ENCODE results near the gene IPCEF1.

IPCEF1 gene

DNA sequence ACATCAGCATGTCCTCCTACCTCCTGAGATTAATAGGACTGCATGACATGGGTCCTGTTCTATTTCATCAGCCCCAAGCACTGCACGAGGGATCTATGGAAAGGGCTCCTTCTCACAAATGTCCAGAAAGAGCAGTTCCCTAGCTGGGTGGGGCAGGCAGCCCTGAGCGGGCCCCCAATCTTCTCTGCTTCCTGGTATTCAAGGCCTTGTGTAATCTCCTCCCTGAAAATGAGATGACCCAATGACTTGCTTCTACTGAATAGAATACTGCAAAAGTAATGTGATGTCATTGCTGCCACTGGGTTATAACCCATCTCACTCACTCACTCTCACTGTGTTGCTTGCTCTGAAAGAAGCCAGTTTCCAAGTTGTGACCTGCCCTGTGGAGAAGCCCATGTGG, 191.1 kb downstream of the IPCEF1 start:
- no peak for DNase-seq (ENCODE audit: low read depth, low spot score)

- no peak for DNase-seq (ENCODE audit: low read depth, low spot score)
Observed at GRCh38 chr6:154164397-154164796, 192.2 kb downstream of the IPCEF1 start.

DNA sequence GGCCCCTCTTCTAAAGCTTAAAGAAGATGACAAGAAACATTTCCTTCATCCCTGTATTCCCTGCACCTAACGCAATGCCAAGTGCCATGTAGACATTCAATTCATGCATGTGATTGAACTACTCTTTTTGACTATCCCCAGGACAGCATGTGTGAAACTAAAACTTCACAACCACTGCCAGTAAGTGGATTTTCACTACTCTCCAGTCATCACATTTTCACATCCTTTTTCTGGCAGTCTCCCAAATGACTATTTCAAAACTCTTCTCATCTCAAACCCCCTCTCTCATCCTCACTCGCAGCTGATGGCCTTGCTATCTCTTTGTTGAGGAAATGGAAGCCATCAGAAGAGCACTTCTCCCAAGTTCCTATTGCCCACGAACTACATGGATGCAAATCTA, 194.9 kb downstream of the IPCEF1 start:
- no peak for DNase-seq (ENCODE audit: low read depth, low spot score)

DNA sequence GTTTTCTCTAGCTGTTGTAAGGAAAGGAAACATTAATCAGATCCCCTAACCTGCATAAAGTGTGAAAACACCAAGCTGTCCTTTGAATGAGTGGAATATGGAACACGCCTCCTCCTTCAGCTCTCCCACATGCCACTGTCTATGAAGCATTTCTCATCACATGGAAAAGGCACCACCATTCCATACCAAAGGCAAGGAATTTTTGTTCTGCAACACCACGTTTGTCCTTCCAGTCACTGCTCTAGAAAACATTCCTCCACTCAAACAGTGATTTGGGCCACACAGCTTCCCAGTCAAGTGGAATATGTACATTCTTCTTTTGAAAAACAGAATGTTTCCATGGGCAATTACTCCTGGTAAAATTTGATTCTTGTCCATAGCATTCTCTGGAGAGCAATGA, 197.5 kb downstream of the IPCEF1 start:
- no peak for DNase-seq (ENCODE audit: low read depth, low spot score)

GRCh38 chr6:154157706-154158105, 198.9 kb downstream of the IPCEF1 start:
- DNase-seq (ENCODE audit: low read depth, low spot score) = no peak

DNA sequence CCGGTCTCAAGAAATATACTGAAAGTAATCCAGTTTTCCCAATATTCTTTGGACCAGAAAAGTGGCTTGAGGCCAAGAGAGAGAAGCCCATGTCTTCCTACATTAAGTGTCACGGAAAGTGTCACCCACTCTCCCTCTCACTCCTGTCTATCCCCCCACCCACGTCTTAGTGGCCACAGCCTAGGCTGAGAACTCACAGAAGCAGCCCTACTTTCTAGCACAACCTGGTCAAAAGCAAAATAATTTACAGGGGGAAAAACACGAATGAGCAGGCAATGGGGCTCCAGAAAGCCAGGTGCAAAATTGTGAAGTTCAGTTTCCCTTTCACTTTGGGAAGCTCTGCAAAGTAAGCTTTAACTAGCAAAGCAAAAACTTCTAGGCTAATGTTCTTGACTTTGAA, 199.5 kb downstream of the IPCEF1 start:
- no peak for DNase-seq (ENCODE audit: low read depth, low spot score)

DNA sequence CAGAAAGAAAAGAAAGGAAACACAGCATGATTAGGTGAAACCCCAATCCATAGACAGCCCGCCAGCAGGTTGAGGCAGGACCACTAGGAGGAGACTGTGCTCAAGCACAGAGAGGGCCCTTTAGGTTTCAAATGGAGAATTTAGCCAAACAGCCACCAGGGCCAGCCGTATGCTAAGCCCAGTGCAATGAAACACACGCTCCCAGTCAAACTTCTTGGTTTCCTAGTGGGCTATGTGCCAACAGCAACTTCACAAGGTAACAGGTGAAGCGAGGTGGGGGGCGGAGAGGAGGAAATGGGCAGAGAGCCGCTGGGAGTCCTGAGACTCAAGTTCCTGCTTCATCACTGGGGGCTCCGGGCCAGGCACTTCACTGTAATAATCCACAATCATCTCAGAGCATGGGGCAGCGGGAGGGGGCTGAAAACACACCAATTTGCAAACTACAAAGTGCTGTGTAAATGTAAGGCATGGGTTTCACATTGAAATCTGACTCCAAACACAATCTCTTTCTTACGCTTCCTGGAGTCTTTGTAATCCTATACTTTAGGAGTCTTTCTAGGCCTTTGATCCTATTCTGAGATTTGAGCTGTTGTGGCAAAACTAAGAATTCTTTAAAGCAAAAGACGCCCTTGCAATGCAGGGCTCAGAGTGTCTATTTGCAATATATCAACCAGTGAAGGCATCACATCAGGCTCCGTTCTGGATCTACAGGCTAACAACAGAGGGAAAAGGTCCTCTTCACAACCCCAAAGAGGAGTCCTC, 200.3 kb downstream of the IPCEF1 start:
- DNase-seq (ENCODE audit: low read depth, low spot score) = peak; percentile 71

- peak; percentile 36 for DNase-seq (ENCODE audit: low read depth, low spot score)
Observed at GRCh38 chr6:154154389-154154967, 202.1 kb downstream of the IPCEF1 start.

DNA sequence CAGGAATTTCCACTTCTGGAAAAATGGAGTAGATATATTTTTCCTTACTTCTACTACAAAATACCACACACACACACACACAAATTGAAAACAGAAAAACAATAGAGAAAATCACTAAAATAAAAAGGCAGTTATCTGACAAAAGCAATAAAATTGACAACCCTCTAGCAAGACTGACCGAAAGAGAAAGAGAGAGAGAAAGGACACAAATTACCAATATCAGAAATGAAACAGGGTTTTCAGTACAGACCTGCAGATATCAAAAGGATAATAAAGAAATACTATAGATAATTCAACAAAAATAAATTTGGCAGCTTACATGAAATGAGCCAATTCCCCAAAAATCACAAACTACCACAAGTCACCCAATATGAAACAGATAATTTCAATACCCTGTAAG, 212.8 kb downstream of the IPCEF1 start:
- no peak for DNase-seq (ENCODE audit: low read depth, low spot score)

DNA sequence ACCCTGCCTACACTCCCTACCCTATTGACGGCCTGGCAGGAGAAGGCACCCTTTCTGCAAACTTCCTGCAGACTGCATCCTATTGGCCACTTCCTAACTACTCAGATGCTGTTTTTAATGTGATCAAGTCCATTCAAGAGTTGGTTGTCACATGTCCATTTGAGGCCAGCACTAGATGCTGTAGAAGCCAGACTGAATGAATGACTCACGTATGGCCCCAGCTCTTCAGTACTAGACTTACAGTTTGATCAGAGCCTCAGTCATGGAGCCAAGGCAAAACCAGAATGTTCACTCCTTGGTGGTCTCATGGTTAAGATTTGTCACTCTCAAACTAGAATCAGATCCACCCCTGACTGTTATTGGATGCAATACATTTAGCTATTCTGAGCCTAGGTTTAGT, 215.9 kb downstream of the IPCEF1 start:
- no peak for DNase-seq (ENCODE audit: low read depth, low spot score)

DNA sequence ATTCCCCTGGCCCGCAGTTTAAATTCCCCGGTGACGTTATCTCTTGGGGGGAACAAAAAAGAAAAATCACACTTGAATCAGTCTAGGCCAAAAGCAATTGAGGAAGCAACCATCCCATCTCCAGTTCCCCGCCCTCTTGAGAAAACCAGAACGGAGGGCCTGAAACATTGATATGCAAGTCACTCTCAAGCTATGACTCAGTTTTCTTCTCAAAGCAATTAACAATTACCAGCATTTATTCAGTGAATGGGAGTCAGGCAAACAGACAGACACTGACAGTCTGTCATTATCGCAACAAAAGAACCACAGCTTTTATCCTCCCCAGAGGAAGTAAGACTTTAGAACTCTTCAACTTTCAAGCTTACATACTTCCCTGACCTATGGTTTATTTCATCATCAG, 216.7 kb downstream of the IPCEF1 start:
- no peak for DNase-seq (ENCODE audit: low read depth, low spot score)

DNA sequence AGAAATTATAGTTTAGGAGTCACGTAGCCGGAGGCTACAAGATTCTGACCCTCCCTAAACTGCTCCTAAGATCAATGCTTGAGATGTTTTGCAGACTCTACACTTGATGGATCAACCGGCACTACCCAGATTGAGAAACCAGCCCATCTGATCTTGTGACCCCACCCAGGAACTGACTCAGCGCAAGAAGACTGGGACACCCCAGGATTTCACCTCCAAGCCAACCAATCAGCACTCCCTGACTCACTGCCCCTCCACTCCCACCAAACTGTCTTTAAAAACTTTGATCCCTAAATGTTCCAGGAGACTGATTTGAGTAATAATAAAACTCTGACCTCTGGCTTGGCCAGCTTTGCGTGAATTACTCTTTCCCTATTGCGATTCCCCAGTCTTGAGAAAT, 217.8 kb downstream of the IPCEF1 start:
- no peak for DNase-seq (ENCODE audit: low read depth, low spot score)

DNA sequence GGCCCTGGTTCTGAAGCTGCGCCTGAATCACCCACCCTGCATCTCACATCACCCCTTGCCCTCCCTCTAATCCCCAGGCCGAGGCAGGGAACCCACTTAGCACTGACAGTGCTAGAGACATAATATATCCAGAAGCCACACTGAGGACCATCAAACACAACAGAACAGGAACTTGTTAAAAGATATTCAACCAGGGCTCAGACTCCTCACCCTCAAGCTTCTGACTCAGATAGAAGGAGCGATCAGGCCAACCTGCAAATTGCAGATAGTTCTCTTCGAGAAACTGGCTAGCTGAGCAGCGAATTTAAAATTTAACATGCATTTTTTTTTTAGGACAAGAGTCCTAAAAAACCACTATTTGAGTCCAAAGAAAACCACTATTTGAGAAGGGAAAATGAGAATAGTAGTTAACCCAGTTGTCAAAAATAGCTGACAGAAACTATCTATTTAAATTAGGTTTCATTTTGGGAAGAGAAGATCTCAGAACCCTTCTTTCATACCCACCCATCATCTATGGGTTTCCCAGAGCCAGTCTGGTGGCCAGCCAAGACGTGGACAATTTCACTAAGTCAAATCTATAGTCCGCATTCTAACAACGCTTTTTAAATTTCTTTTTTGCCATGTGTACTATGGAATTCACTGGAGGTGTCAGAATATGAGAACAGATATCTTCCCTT, 222.0 kb downstream of the IPCEF1 start:
- no peak for DNase-seq (ENCODE audit: low read depth, low spot score)

DNA sequence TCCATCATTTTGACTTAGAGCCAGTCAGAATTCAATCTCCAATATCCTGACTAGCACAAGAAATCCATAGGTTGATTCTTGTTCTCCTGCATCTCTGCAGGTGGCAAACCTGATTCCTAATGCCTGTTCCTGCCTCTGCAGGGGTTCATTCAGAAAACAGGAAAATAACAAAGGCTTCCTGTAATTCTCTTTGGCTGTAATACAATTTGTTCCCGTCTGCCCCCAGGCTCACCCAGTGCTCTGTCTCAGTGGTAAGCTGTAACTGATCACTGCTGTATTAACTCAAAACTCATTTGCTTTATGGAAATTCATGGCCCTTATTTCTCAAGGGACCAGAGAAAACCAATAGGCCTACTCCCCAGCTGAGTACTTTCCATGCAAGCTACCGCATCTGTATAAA, 228.9 kb downstream of the IPCEF1 start:
- DNase-seq (ENCODE audit: low read depth, low spot score) = peak; percentile 68

GRCh38 chr6:154125421-154125820, 231.2 kb downstream of the IPCEF1 start:
- DNase-seq (ENCODE audit: low read depth, low spot score) = no peak

DNA sequence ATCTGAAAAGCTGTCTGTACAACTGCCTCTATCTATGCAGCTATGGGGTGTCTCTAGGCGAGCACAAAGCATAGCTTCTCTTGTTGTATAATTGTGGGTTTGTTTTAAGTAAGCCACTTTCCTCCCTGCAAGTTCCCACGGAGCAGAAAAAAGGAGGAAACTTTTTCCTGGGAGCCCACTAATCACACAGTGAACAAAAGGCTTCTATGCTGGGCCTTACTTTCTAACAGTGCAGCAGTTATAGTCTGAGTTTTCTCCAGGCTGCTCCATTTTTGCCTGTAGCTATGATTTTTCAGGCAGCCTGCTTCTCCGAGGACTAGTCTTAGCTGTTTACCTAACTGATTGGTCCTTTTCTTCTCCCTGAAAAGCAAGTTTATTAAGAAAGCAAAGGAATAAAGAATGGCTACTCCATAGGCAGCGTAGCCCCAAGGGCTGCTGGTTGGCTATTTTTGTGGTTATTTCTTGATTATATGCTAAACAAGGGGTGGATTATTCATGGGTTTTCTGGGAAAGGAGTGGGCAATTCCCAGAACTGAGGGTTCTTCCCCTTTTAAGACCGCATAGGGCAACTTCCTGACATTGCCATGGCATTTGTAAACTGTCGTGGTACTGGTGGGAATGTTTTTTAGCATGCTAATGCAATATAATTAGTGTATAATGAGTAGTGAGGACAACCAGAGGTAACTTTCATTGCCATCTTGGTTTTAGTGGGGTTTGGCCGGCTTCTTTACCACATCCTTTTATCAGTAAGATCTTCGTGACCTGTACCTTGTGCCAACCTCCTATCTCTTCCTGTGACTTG, 233.2 kb downstream of the IPCEF1 start:
- no peak for DNase-seq (ENCODE audit: low read depth, low spot score)

- DNase-seq (ENCODE audit: low read depth, low spot score) = no peak
Observed at GRCh38 chr6:154122195-154122925, 234.2 kb downstream of the IPCEF1 start.

GRCh38 chr6:154117485-154117884, 239.1 kb downstream of the IPCEF1 start:
- no peak for DNase-seq (ENCODE audit: low read depth, low spot score)

DNA sequence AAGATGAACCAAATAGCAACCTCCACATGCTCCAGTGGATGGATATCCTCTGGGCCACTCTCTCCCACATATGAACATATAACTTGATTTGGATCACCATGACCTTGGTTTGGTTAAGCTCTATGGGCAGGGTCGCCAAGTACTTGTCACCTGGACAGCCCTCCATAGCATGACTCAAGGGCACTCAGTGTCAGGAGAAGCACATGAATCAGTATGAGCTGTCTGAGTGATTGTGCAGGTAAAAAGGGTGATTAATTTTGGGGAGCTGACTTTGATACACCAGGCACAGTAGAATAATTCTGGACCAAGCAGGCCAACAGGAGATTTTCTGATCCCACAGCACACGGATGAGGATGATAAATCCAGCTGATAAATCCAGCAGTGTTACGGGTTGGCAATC, 243.2 kb downstream of the IPCEF1 start:
- DNase-seq (ENCODE audit: low read depth, low spot score) = no peak

DNA sequence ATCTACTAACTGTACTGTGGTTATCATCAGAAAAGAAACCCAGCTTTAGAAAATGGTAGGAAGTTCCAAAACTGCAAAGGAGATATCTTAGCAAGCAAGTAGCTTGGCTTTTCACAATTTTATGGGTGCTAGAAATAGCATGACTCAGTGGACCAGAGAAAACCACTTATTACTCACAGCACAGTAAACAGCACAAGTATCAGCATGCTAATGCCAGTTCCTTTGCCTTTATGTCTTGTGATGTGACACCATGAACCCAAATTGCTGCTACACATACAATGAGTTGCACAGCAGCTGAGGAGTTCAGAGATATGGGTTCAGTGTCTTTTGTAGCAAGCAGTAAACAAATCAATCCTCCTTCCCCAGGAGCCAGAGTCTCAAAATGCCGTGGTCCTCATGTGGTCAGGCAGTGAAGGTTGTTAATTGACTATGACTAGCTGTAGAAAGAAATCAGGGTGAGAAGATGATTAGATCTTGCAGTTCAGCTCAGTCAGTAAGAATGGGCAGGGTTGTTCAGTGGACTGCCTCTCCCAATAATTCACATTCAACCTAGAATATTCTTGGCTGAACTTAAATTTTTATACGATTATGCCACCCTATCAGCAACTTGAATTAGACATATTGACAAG, 244.3 kb downstream of the IPCEF1 start:
- no peak for DNase-seq (ENCODE audit: low read depth, low spot score)

DNA sequence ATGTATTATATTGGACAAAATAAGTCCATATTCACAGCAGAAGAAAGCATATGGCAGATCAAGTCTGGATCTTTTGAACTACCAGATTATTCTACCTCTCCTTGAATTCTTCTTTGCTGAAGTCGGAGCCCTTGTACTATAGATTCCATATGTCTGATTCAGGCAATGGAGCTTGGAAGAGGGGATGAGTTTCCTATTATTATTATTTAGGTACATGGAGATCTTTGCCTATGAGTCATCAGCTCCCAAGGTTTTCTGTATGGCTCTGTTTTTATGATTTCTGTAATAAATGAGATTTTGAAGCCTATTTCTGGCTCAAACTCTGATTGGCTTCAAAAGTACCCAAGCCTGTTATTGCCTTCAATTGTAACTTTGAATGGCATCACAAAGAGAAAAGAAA, 245.6 kb downstream of the IPCEF1 start:
- DNase-seq (ENCODE audit: low read depth, low spot score) = no peak
